ENCODE results near the gene TMEM269. TPM values are rescaled to one million over a fixed set of nuclear protein-coding genes. Genes with fewer than 3 reads are reported as not detected.

TMEM269 gene
- total RNA-seq, 1 experiment from 2014 or later: 1.7 TPM

DNA sequence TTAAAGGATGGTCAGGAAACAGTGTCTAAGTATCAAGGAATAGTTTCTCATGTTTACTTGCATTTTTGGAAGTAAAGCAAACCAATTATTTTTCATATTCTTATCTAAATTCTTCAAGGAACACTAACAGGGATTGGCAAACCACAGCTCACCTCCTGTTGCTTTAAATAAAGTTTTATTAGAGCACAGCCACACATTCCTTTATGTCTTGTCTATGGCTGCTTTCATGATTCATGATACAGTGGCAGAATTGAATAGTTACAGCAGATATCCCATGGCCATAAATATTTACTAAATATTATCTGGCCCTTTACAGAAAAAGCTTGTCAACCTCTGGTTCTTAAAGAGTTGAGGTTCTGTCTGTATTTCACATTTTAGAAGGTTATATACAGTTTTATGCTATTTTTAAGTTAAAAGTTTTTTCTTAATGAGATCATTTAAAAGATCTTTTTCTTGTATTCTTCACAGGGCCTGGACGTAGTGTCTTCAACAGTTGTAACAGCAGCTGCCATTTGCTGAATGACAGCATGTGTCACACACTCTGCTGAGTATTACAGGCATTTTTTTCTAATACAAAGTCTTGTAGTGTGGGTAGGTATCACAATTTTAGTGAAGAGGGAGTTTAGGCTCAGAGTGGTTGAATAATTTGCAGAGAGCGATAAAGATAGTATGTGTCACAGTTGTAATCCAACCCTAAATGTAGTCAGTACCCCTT, 64.2 kb downstream of the TMEM269 start:
- no peak overlapping the region for H3K27ac ChIP-seq (ENCODE audit: low read depth, low read length, poor library complexity, severe bottlenecking)
- no peak for DNase-seq (ENCODE audit: low spot score)
- peaks cover 19% of the 10 kb centered on the region for H3K4me1 ChIP-seq (ENCODE audit: insufficient read depth, low read length, poor library complexity, severe bottlenecking)
- CTCF ChIA-PET: no interaction called here
- BruUV-seq (replicated peaks): no TSS peak
- no peaks in the 10 kb centered on the region for H3K27me3 ChIP-seq (replicated peaks; ENCODE audit: insufficient read depth, low read depth, low read length, poor library complexity)
- peaks cover 33% of the 10 kb centered on the region for H3K36me3 ChIP-seq (ENCODE audit: insufficient read depth, low read length, poor library complexity, severe bottlenecking)
- H3K9me3 ChIP-seq (ENCODE audit: low read depth, low read length, poor library complexity, severe bottlenecking): peaks cover 10% of the 10 kb centered on the region
- POLR2A ChIA-PET (ENCODE audit: low non-redundant PET): no interaction called here
- no peak overlapping the region for H3K4me3 ChIP-seq (ENCODE audit: low read depth, low read length, poor library complexity, severe bottlenecking)
- intact Hi-C loops (cut with micrococcal nuclease; ENCODE audit: unreplicated experiment): no loop called here
- TF ChIP-seq, protein P1, sequence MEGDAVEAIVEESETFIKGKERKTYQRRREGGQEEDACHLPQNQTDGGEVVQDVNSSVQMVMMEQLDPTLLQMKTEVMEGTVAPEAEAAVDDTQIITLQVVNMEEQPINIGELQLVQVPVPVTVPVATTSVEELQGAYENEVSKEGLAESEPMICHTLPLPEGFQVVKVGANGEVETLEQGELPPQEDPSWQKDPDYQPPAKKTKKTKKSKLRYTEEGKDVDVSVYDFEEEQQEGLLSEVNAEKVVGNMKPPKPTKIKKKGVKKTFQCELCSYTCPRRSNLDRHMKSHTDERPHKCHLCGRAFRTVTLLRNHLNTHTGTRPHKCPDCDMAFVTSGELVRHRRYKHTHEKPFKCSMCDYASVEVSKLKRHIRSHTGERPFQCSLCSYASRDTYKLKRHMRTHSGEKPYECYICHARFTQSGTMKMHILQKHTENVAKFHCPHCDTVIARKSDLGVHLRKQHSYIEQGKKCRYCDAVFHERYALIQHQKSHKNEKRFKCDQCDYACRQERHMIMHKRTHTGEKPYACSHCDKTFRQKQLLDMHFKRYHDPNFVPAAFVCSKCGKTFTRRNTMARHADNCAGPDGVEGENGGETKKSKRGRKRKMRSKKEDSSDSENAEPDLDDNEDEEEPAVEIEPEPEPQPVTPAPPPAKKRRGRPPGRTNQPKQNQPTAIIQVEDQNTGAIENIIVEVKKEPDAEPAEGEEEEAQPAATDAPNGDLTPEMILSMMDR (conservative IDR thresholded peaks at IDR 0.05; ENCODE audit: low read depth, low read length): no peak
- TF ChIP-seq EZH2 (IDR thresholded peaks at IDR 0.05; ENCODE audit: borderline replicate concordance, low read depth, low read length, poor library complexity, severe bottlenecking): no peak

DNA sequence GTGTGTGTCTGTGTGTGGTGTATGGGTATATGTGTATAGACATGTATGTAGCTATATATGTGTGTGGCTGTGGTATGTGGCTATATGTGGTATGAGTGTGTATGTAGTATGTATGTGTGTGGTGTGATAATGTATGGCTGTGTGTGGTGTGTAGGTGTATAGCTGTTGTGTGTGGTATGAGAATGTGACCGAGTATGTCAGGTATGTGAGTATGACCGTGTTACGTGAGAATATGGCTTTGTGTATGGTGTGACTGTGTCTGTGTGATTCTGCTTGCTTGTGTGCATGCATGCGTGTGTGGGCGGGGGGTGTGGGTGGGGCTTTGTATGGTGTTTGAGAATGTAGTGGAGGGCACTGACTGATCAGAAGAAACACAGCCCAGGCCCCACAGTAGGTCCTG, 65.2 kb downstream of the TMEM269 start:
- Histone ChIP-seq H3K4me3 (ENCODE audit: low read depth, low read length, poor library complexity, severe bottlenecking) (no peak overlapping the region), H3K27me3 (replicated peaks; ENCODE audit: insufficient read depth, low read depth, low read length, poor library complexity) (no peaks in the 10 kb centered on the region), H3K9me3 (ENCODE audit: low read depth, low read length, poor library complexity, severe bottlenecking) (peaks cover 10% of the 10 kb centered on the region), H3K36me3 (ENCODE audit: insufficient read depth, low read length, poor library complexity, severe bottlenecking) (peaks cover 33% of the 10 kb centered on the region), H3K27ac (ENCODE audit: low read depth, low read length, poor library complexity, severe bottlenecking) (no peak overlapping the region), H3K4me1 (ENCODE audit: insufficient read depth, low read length, poor library complexity, severe bottlenecking) (peaks cover 19% of the 10 kb centered on the region)
- POLR2A ChIA-PET (ENCODE audit: low non-redundant PET): no interaction called here
- intact Hi-C loops (cut with micrococcal nuclease; ENCODE audit: unreplicated experiment): no loop called here
- DNase-seq (ENCODE audit: low spot score): no peak
- no peak for TF ChIP-seq EZH2 (IDR thresholded peaks at IDR 0.05; ENCODE audit: borderline replicate concordance, low read depth, low read length, poor library complexity, severe bottlenecking)
- TF ChIP-seq, protein P1 (conservative IDR thresholded peaks at IDR 0.05; ENCODE audit: low read depth, low read length): no peak
- CTCF ChIA-PET: no interaction called here
- no TSS peak for BruUV-seq (replicated peaks)

Other genes starting within 250 kb of the TMEM269 start
- gene PPIH, start 126.6 kb upstream of the TMEM269 start, total RNA-seq (2021): 75.9 and 79.0 TPM in 2 replicates
- gene YBX1, start 102.6 kb upstream of the TMEM269 start, total RNA-seq (2021): 1,480 and 1,576 TPM in 2 replicates
- gene CLDN19, start 44.8 kb upstream of the TMEM269 start, total RNA-seq (2021): not detected in 2 replicates
- gene P3H1, start 18.0 kb upstream of the TMEM269 start, total RNA-seq (2021): 57.8 and 64.9 TPM in 2 replicates
- gene C1orf50, start 17.7 kb upstream of the TMEM269 start, total RNA-seq (2021): 13.1 and 14.7 TPM in 2 replicates
- gene ERMAP, start 32.1 kb downstream of the TMEM269 start, total RNA-seq (2021): 3.0 and 3.5 TPM in 2 replicates
- 49.4 and 50.8 TPM in 2 replicates for gene SVBP, start 32.4 kb downstream of the TMEM269 start, total RNA-seq (2021)
- 13.5 and 14.2 TPM in 2 replicates for gene ZNF691, start 61.6 kb downstream of the TMEM269 start, total RNA-seq (2021)
- 36.7 and 43.2 TPM in 2 replicates for gene SLC2A1, start 173.9 kb downstream of the TMEM269 start, total RNA-seq (2021)

All from A673 (cell line).